Keratinocyte (primary cell): Measurements from ENCODE around the gene NFIC. TPM values are rescaled to one million over a fixed set of nuclear protein-coding genes. Genes with fewer than 3 reads are reported as not detected.

ENCODE experiments used
- DNase-seq: peaks from one replicate; pipeline ENCODE4 v3.0.0-alpha.2; 2011; ENCODE audit warnings: low read depth, missing footprints, low spot score
- FAIRE-seq: peaks from 2 replicates; lab custom pipeline; 2011; peaks lifted over from hg19 to GRCh38; lab: Jason Lieb, UNC
- H2AFZ ChIP-seq: 2 replicates; pipeline ENCODE4 v1.6.0; 2012; ENCODE audit warnings: low read length, control low read depth, inconsistent platforms; ENCODE audit not compliant: control insufficient read depth
- H3K27ac ChIP-seq: 2 replicates; pipeline ENCODE4 v1.5.1; 2011; ENCODE audit warnings: low read length; ENCODE audit not compliant: control insufficient read depth, insufficient read depth
- H3K27me3 ChIP-seq: 3 replicates; pipeline ENCODE4 v1.6.0; 2011; ENCODE audit warnings: low read length; ENCODE audit not compliant: control insufficient read depth, insufficient read depth; ENCODE audit errors: extremely low read depth
- H3K36me3 ChIP-seq, 2 experiments: 2 replicates in 1 of 2; 3 replicates in 1 of 2; pipeline ENCODE4 v1.5.1; 2011; ENCODE audit warnings: low read length in 2 of 2, mild to moderate bottlenecking in 1 of 2; ENCODE audit not compliant: control insufficient read depth in 2 of 2, insufficient read depth in 2 of 2; ENCODE audit errors: extremely low read depth in 1 of 2
- H3K4me1 ChIP-seq: 3 replicates; pipeline ENCODE4 v1.5.1; 2011; ENCODE audit warnings: low read length; ENCODE audit not compliant: control insufficient read depth, insufficient read depth; ENCODE audit errors: extremely low read depth
- H3K4me2 ChIP-seq: 3 replicates; pipeline ENCODE4 v1.6.0; 2011; ENCODE audit warnings: low read depth, low read length; ENCODE audit not compliant: control insufficient read depth, insufficient read depth; ENCODE audit errors: extremely low read depth
- H3K4me3 ChIP-seq, 3 experiments: fragments of 200-600 bp in 1 of 3; sonication (generic) in 1 of 3; 2 replicates in 2 of 3; 3 replicates in 1 of 3; pipeline ENCODE4 v1.5.1; 2011 to 2016; ENCODE audit warnings: low read length in 3 of 3, mild to moderate bottlenecking in 3 of 3, control low read depth in 2 of 3, inconsistent platforms in 1 of 3, low read depth in 1 of 3, mixed read lengths in 1 of 3, mixed run types in 1 of 3, moderate library complexity in 1 of 3; ENCODE audit not compliant: control insufficient read depth in 2 of 3, insufficient read depth in 2 of 3; ENCODE audit errors: extremely low read depth in 1 of 3
- H3K79me2 ChIP-seq: 2 replicates; pipeline ENCODE4 v1.6.0; 2012; ENCODE audit warnings: low read length; ENCODE audit not compliant: control insufficient read depth, insufficient read depth
- H3K9ac ChIP-seq: 3 replicates; pipeline ENCODE4 v1.6.0; 2011; ENCODE audit warnings: low read length; ENCODE audit not compliant: control insufficient read depth, insufficient read depth; ENCODE audit errors: extremely low read depth
- H3K9me1 ChIP-seq: 3 replicates; pipeline ENCODE4 v1.6.0; 2011; ENCODE audit warnings: low read length; ENCODE audit not compliant: control insufficient read depth, insufficient read depth; ENCODE audit errors: extremely low read depth
- H3K9me3 ChIP-seq: 2 replicates; pipeline ENCODE4 v1.5.1; 2012; ENCODE audit warnings: low read depth, low read length; ENCODE audit not compliant: control insufficient read depth
- H4K20me1 ChIP-seq: 3 replicates; pipeline ENCODE4 v1.6.0; 2011; ENCODE audit warnings: low read length; ENCODE audit not compliant: control insufficient read depth, insufficient read depth; ENCODE audit errors: extremely low read depth
- CTCF ChIP-seq, 3 experiments: IDR thresholded peaks in 1 of 3; conservative IDR thresholded peaks in 1 of 3; optimal IDR thresholded peaks in 1 of 3; 2 replicates in 2 of 3; 3 replicates in 1 of 3; pipeline versions ENCODE3 to v1.5.1; 2011; ENCODE audit warnings: low read length in 3 of 3, mild to moderate bottlenecking in 3 of 3, moderate library complexity in 2 of 3, control low read depth in 1 of 3, inconsistent platforms in 1 of 3; ENCODE audit not compliant: insufficient read depth in 2 of 3; ENCODE audit errors: extremely low read depth in 1 of 3
- EZH2 ChIP-seq: IDR thresholded peaks from one replicate; pipeline ENCODE4 v1.6.1; 2012; ENCODE audit warnings: inconsistent platforms, mild to moderate bottlenecking, low read length, moderate library complexity
- dilution Hi-C: fragments of 300-500 bp; cut with MboI; formaldehyde crosslinking; loops from one replicate; pipeline ENCODE4 v1.7.0; 2020; ENCODE audit warnings: low sequenced_read_pairs; ENCODE audit not compliant: extremely low pct_ligation_motif_present
- polyA plus RNA-seq, 5 experiments: library from polyadenylated mRNA; depleted of rRNA in 3 of 5; stranded (reverse) in 3 of 5; stranded (forward) in 1 of 5; unstranded in 1 of 5; fragments of >200 nt; gene quantifications; 1 replicate in 1 of 5; 2 replicates in 3 of 5; 3 replicates in 1 of 5; pipeline versions ENCODE4 v1.2.1 to v1.2.3, GENCODE V29; 2011 to 2012; ENCODE audit warnings: missing spikeins in 2 of 5, low read depth in 1 of 5, low replicate concordance in 1 of 5

The NFIC gene
- polyA plus RNA-seq, 1 donor (not counting 4 experiments of a cell fraction or from before 2014, with no cell fraction given): 2.4 TPM

GRCh38 chr19:3471954-3472655 is 105.7 kb downstream of the NFIC start:
- no peak for FAIRE-seq
- no peak for DNase-seq
- dilution Hi-C loops: no loop called here

GRCh38 chr19:3474010-3474409 is 107.6 kb downstream of the NFIC start:
- Histone ChIP-seq H3K79me2 (no peaks in the 10 kb centered on the region), H3K36me3 (no peaks in the 10 kb centered on the region), H3K27ac (no peak overlapping the region), H3K4me1 (no peaks in the 10 kb centered on the region), H3K9ac (no peak overlapping the region), H3K9me1 (no peaks in the 10 kb centered on the region), H2AFZ (no peak overlapping the region), H3K9me3 (no peaks in the 10 kb centered on the region), H4K20me1 (peaks cover 6% of the 10 kb centered on the region), H3K4me3 (no peak overlapping the region), H3K27me3 (peaks cover 20% of the 10 kb centered on the region), H3K4me2 (no peak overlapping the region)
- FAIRE-seq (no peak), DNase-seq (no peak)
- TF ChIP-seq CTCF (optimal IDR thresholded peaks at IDR 0.05 in 1 of 3, IDR thresholded peaks at IDR 0.05 in 1 of 3, conservative IDR thresholded peaks at IDR 0.05 in 1 of 3; ENCODE audit: extremely low read depth in 1 of 3, insufficient read depth in 2 of 3, low read length in 3 of 3) (no peak), EZH2 (no peak)
- dilution Hi-C loops: no loop called here

More at GRCh38 chr19:3471954-3472655, 105.7 kb downstream of the NFIC start:
- peaks cover 3% of the 10 kb centered on the region for H4K20me1 ChIP-seq
- H3K27ac ChIP-seq: no peak overlapping the region
- no peaks in the 10 kb centered on the region for H3K9me1 ChIP-seq
- H3K4me3 ChIP-seq: no peak overlapping the region
- no peaks in the 10 kb centered on the region for H3K36me3 ChIP-seq
- no peak overlapping the region for H3K4me2 ChIP-seq
- peaks cover 2% of the 10 kb centered on the region for H3K9me3 ChIP-seq
- H2AFZ ChIP-seq: no peak overlapping the region
- H3K79me2 ChIP-seq: no peaks in the 10 kb centered on the region
- peak; percentile 71 to 93 (median 80) for TF ChIP-seq CTCF (optimal IDR thresholded peaks at IDR 0.05 in 1 of 3, IDR thresholded peaks at IDR 0.05 in 1 of 3, conservative IDR thresholded peaks at IDR 0.05 in 1 of 3; ENCODE audit: extremely low read depth in 1 of 3, insufficient read depth in 2 of 3, low read length in 3 of 3)
- no peak for TF ChIP-seq EZH2
- no peak overlapping the region for H3K9ac ChIP-seq
- H3K27me3 ChIP-seq: peaks cover 14% of the 10 kb centered on the region
- H3K4me1 ChIP-seq: no peaks in the 10 kb centered on the region
